CD14-positive monocyte (primary cell): Measurements from ENCODE around the gene NIPAL4. TPM values are rescaled to one million over a fixed set of nuclear protein-coding genes. Genes with fewer than 3 reads are reported as not detected.

Experiments used
- DNase-seq, 3 donors: peaks; one replicate each; pipeline ENCODE4 v3.0.0-alpha.2; 2011 to 2022
- H2AFZ ChIP-seq: 2 replicates; pipeline ENCODE4 v1.6.0; 2012; ENCODE audit warnings: mild to moderate bottlenecking, low read depth, low read length, inconsistent platforms; ENCODE audit not compliant: insufficient read depth, poor library complexity, severe bottlenecking
- H3K27ac ChIP-seq, 2 donors: 1 replicate in 1 of 2; 2 replicates in 1 of 2; pipeline ENCODE4 v1.5.1; 2012 to 2013; ENCODE audit warnings: low read length in 2 of 2, control low read depth in 1 of 2, inconsistent platforms in 1 of 2, low read depth in 1 of 2, mild to moderate bottlenecking in 1 of 2
- H3K27me3 ChIP-seq, 2 donors: one replicate each; pipeline versions ENCODE4 v1.6.0 to v1.6.1; 2011 to 2013; ENCODE audit warnings: low read length in 2 of 2; ENCODE audit not compliant: control insufficient read depth in 2 of 2, insufficient read depth in 2 of 2
- H3K36me3 ChIP-seq, 2 donors: replicated peaks in 1 of 2; 1 replicate in 1 of 2; 2 replicates in 1 of 2; pipeline versions ENCODE4 v1.5.1 to v1.6.1; 2012 to 2013; ENCODE audit warnings: low read length in 2 of 2, control low read depth in 1 of 2, inconsistent platforms in 1 of 2, mild to moderate bottlenecking in 1 of 2; ENCODE audit not compliant: insufficient read depth in 2 of 2, control insufficient read depth in 1 of 2
- H3K4me1 ChIP-seq, 2 donors: 1 replicate in 1 of 2; 2 replicates in 1 of 2; pipeline versions ENCODE4 v1.5.1 to v1.6.1; 2012 to 2013; ENCODE audit warnings: low read length in 2 of 2, control low read depth in 1 of 2, inconsistent platforms in 1 of 2, mild to moderate bottlenecking in 1 of 2, moderate library complexity in 1 of 2; ENCODE audit not compliant: insufficient read depth in 2 of 2, control insufficient read depth in 1 of 2
- H3K4me2 ChIP-seq: replicated peaks from 2 replicates; pipeline ENCODE3; 2012; ENCODE audit warnings: low read length, moderate library complexity, mild to moderate bottlenecking; ENCODE audit not compliant: poor library complexity, severe bottlenecking; ENCODE audit errors: extremely low read depth
- H3K4me3 ChIP-seq, 3 experiments: fragments of 200-600 bp in 1 of 3; sonication (generic) in 1 of 3; replicated peaks in 1 of 3; 1 replicate in 2 of 3; 2 replicates in 1 of 3; pipeline ENCODE4 v1.5.1; 2011 to 2013; ENCODE audit warnings: low read length in 3 of 3, mild to moderate bottlenecking in 3 of 3, control low read depth in 2 of 3, low read depth in 2 of 3, inconsistent platforms in 1 of 3, moderate library complexity in 1 of 3
- H3K79me2 ChIP-seq: 2 replicates; pipeline ENCODE4 v1.6.0; 2012; ENCODE audit warnings: mild to moderate bottlenecking, control low read depth, inconsistent platforms, low read length, moderate library complexity; ENCODE audit not compliant: insufficient read depth
- H3K9ac ChIP-seq: 2 replicates; pipeline ENCODE4 v1.6.0; 2017; ENCODE audit warnings: low read length, mild to moderate bottlenecking; ENCODE audit not compliant: insufficient read depth, poor library complexity, severe bottlenecking
- H3K9me3 ChIP-seq, 2 donors: replicated peaks in 1 of 2; 1 replicate in 1 of 2; 2 replicates in 1 of 2; pipeline versions ENCODE4 v1.5.1 to v1.6.1; 2012 to 2013; ENCODE audit warnings: low read length in 2 of 2, control low read depth in 1 of 2; ENCODE audit not compliant: control insufficient read depth in 1 of 2, insufficient read depth in 1 of 2
- H4K20me1 ChIP-seq: 2 replicates; pipeline ENCODE4 v1.6.0; 2012; ENCODE audit warnings: mild to moderate bottlenecking, low read length, control low read depth, moderate library complexity; ENCODE audit not compliant: insufficient read depth
- H3K27ac Mint-ChIP-seq, 7 donors: one replicate each; pipeline ENCODE4 v1.8.0; 2020; ENCODE audit warnings: mild to moderate bottlenecking in 7 of 7, mixed read lengths in 7 of 7, moderate library complexity in 6 of 7, inconsistent platforms in 2 of 7
- H3K27me3 Mint-ChIP-seq, 3 donors: one replicate each; pipeline ENCODE4 v1.8.0; 2021 to 2022; ENCODE audit warnings: low read depth in 3 of 3, mild to moderate bottlenecking in 3 of 3, mixed read lengths in 3 of 3, moderate library complexity in 3 of 3, inconsistent platforms in 1 of 3
- H3K36me3 Mint-ChIP-seq, 2 donors: one replicate each; pipeline ENCODE4 v1.8.0; 2020; ENCODE audit warnings: mixed read lengths in 2 of 2, inconsistent platforms in 1 of 2, mild to moderate bottlenecking in 1 of 2
- H3K4me1 Mint-ChIP-seq: one replicate; pipeline ENCODE4 v1.8.0; 2020; ENCODE audit warnings: mild to moderate bottlenecking, mixed read lengths
- H3K4me3 Mint-ChIP-seq, 2 donors: one replicate each; pipeline ENCODE4 v1.8.0; 2020; ENCODE audit warnings: mild to moderate bottlenecking in 2 of 2, mixed read lengths in 2 of 2, moderate library complexity in 1 of 2
- H3K9me3 Mint-ChIP-seq, 7 donors: one replicate each; pipeline ENCODE4 v1.8.0; 2020 to 2022; ENCODE audit warnings: mixed read lengths in 7 of 7, mild to moderate bottlenecking in 6 of 7, moderate library complexity in 6 of 7, inconsistent platforms in 2 of 7
- WGBS: methylation state at CpG from one replicate; pipeline ENCODE4 v1.1.5; 2013; ENCODE audit warnings: missing lambda C conversion rate; ENCODE audit not compliant: insufficient coverage; 5-methylcytosine and 5-hydroxymethylcytosine counted together
- intact Hi-C, 2 donors: fragments of 100-400 bp; cut with micrococcal nuclease; formaldehyde crosslinking; loops; one replicate each; pipeline versions ENCODE4 v1.15.0 to v1.15.1; 2023
- polyA plus RNA-seq, 3 donors: library from polyadenylated mRNA; depleted of rRNA in 1 of 3; unstranded in 2 of 3; stranded (reverse) in 1 of 3; fragments of 300-500 nt in 2 of 3; fragments of >200 nt in 1 of 3; fragmentation: Illumina TruSeq in 2 of 3; gene quantifications; 1 replicate in 2 of 3; 2 replicates in 1 of 3; pipeline ENCODE4 v1.2.3, GENCODE V29; 2012 to 2021
- TF ChIP-seq, protein P1 (sequence below): fragments of 200-600 bp; IDR thresholded peaks from one replicate; pipeline ENCODE4 v1.8.0; 2022; ENCODE audit warnings: antibody characterized with exemption, mild to moderate bottlenecking

The NIPAL4 gene
- polyA plus RNA-seq, 3 donors: 0.04 to 2.3 TPM; not detected in 1

DNA sequence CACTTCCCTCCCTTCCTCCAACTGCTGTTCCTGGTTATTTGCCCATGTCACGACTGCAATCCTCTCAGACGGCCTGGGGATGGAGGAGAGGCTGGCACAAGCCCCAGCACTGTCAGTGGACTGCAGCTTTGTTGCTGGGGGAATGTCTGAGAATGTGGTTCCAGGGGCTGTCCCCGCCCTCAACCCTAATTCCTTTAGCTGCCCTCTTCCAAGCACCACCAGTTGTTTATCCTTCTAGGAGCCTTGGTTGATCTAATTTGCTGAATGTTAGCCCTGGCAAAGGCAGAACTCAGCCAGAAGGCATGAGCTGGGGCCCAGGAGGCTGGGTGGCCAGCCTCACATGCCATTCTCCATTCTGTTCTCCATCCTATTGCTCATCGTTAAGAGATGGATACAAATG is 64.0 kb downstream of the NIPAL4 start:
- Histone ChIP-seq H3K4me1 (peaks cover 15 to 25% of the 10 kb centered on the region in 2 donors), H4K20me1 (peaks cover 41% of the 10 kb centered on the region), H3K79me2 (no peaks in the 10 kb centered on the region), H3K36me3 (peaks cover 3 to 58% of the 10 kb centered on the region in 2 donors), H3K9me3 (no peaks in the 10 kb centered on the region), H2AFZ (no peak overlapping the region), H3K27me3 (no peaks in the 10 kb centered on the region), H3K27ac (no peak overlapping the region), H3K4me3 (no peak overlapping the region), H3K9ac (no peak overlapping the region), H3K4me2 (no peak overlapping the region)
- intact Hi-C loops: no loop called here
- peaks cover 0 to 3% (median 0%) of the 10 kb centered on the region in 3 donors for H3K27me3 Mint-ChIP-seq
- H3K9me3 Mint-ChIP-seq: peaks cover 0 to 2% (median 0%) of the 10 kb centered on the region in 7 donors
- DNase-seq: no peak
- no peak overlapping the region for H3K4me3 Mint-ChIP-seq
- H3K27ac Mint-ChIP-seq: peak overlapping the region in 1 of 7 donors; percentile 56
- H3K4me1 Mint-ChIP-seq: peaks cover 26% of the 10 kb centered on the region
- peaks cover 43 to 46% of the 10 kb centered on the region in 2 donors for H3K36me3 Mint-ChIP-seq
- no CpG with 5 or more reads among the region's 4 CpGs for whole genome bisulfite sequencing
- TF ChIP-seq, protein P1, sequence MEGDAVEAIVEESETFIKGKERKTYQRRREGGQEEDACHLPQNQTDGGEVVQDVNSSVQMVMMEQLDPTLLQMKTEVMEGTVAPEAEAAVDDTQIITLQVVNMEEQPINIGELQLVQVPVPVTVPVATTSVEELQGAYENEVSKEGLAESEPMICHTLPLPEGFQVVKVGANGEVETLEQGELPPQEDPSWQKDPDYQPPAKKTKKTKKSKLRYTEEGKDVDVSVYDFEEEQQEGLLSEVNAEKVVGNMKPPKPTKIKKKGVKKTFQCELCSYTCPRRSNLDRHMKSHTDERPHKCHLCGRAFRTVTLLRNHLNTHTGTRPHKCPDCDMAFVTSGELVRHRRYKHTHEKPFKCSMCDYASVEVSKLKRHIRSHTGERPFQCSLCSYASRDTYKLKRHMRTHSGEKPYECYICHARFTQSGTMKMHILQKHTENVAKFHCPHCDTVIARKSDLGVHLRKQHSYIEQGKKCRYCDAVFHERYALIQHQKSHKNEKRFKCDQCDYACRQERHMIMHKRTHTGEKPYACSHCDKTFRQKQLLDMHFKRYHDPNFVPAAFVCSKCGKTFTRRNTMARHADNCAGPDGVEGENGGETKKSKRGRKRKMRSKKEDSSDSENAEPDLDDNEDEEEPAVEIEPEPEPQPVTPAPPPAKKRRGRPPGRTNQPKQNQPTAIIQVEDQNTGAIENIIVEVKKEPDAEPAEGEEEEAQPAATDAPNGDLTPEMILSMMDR: no peak

Other genes with a start within 250 kb of the NIPAL4 start
- gene CYFIP2, start 194.1 kb upstream of the NIPAL4 start, polyA plus RNA-seq: 10 to 100 TPM; 33.6 to 45.6 (median 36.0) TPM
- 10 to 100 TPM in 1 of 3 donors, 1 to 10 TPM in 2; 3.0 to 12.7 (median 6.2) TPM for gene ADAM19, start 115.6 kb downstream of the NIPAL4 start, polyA plus RNA-seq
- gene SOX30, start 192.2 kb downstream of the NIPAL4 start, polyA plus RNA-seq: under 1 TPM; 0.03 to 0.22 (median 0.12) TPM
- gene C5orf52, start 211.3 kb downstream of the NIPAL4 start, polyA plus RNA-seq: not detected